A673 (cell line): ENCODE measurements around the gene SYT17. TPM values are rescaled to one million over a fixed set of nuclear protein-coding genes. Genes with fewer than 3 reads are reported as not detected.

ENCODE experiments used
- BruUV-seq: library from RNA; stranded (reverse); fragments of 400-500 nt; replicated peaks from 2 replicates; lab custom pipeline; 2021; lab: Mats Ljungman, UMichigan
- CTCF ChIA-PET: fragments of 300-600 bp; sonication (Branson Sonifier 250); formaldehyde crosslinking; loops from one replicate; lab custom pipeline; 2022; ENCODE audit warnings: antibody characterized with exemption; lab: Charles Lee
- POLR2A ChIA-PET: fragments of 300-600 bp; sonication (Branson Sonifier 250); formaldehyde crosslinking; loops from one replicate; lab custom pipeline; 2022; ENCODE audit warnings: antibody characterized with exemption; ENCODE audit not compliant: low non-redundant PET; lab: Charles Lee
- DNase-seq: peaks from one replicate; pipeline ENCODE4 v3.0.0-alpha.2; 2015; ENCODE audit warnings: low spot score
- H3K27ac ChIP-seq: fragments of 200-600 bp; sonication (generic); 2 replicates; pipeline ENCODE4 v1.5.1; 2016; ENCODE audit warnings: mixed run types, low read depth, mild to moderate bottlenecking, mixed read lengths, antibody characterized with exemption, low read length; ENCODE audit not compliant: poor library complexity, severe bottlenecking
- H3K27me3 ChIP-seq: fragments of 200-600 bp; sonication (generic); replicated peaks from 2 replicates; pipeline ENCODE4 v1.6.1; 2017; ENCODE audit warnings: mixed run types, low read depth, mild to moderate bottlenecking, mixed read lengths, antibody characterized with exemption, low read length; ENCODE audit not compliant: insufficient read depth, poor library complexity
- H3K36me3 ChIP-seq: fragments of 200-600 bp; sonication (generic); 2 replicates; pipeline ENCODE4 v1.6.1; 2016; ENCODE audit warnings: mixed run types, mild to moderate bottlenecking, mixed read lengths, antibody characterized with exemption, low read length; ENCODE audit not compliant: insufficient read depth, poor library complexity, severe bottlenecking
- H3K4me1 ChIP-seq: fragments of 200-600 bp; sonication (generic); 2 replicates; pipeline ENCODE4 v1.6.1; 2017; ENCODE audit warnings: mixed run types, mild to moderate bottlenecking, mixed read lengths, antibody characterized with exemption, low read length; ENCODE audit not compliant: insufficient read depth, poor library complexity, severe bottlenecking
- H3K4me3 ChIP-seq: fragments of 200-600 bp; sonication (generic); 2 replicates; pipeline ENCODE4 v1.5.1; 2016; ENCODE audit warnings: low read depth, mixed run types, mild to moderate bottlenecking, mixed read lengths, low read length; ENCODE audit not compliant: poor library complexity, severe bottlenecking
- H3K9me3 ChIP-seq: fragments of 200-600 bp; sonication (generic); 2 replicates; pipeline ENCODE4 v1.6.1; 2016; ENCODE audit warnings: mixed run types, low read depth, mild to moderate bottlenecking, mixed read lengths, antibody characterized with exemption, low read length; ENCODE audit not compliant: poor library complexity, severe bottlenecking
- CTCF ChIP-seq: fragments of 300-800, 200-600 bp; sonication (generic); conservative IDR thresholded peaks from 2 replicates; pipeline ENCODE4 v1.5.1; 2017; ENCODE audit warnings: low read depth, mild to moderate bottlenecking, antibody characterized with exemption, low read length, moderate library complexity, mixed read lengths
- EZH2 ChIP-seq: fragments of 200-600 bp; sonication (generic); IDR thresholded peaks from 2 replicates; pipeline ENCODE4 v1.6.1; 2017; ENCODE audit warnings: borderline replicate concordance, low read depth, mild to moderate bottlenecking, mixed read lengths, antibody characterized with exemption, low read length; ENCODE audit not compliant: poor library complexity, severe bottlenecking
- intact Hi-C: fragments of 100-400 bp; cut with micrococcal nuclease; formaldehyde crosslinking; loops from one replicate; pipeline ENCODE4 v1.10.0; 2022; ENCODE audit not compliant: unreplicated experiment
- total RNA-seq: library from RNA; stranded (reverse); gene quantifications from 2 replicates; pipeline ENCODE4 v1.2.3, GENCODE V29; 2021

The SYT17 gene
- total RNA-seq, 1 experiment from 2014 or later: 0.24 TPM

GRCh38 chr16:19130852-19131824 lies 36.9 kb upstream of the SYT17 start:
- Histone ChIP-seq H3K9me3 (peaks cover 3% of the 10 kb centered on the region), H3K36me3 (no peaks in the 10 kb centered on the region), H3K4me1 (peaks cover 63% of the 10 kb centered on the region), H3K4me3 (no peak overlapping the region), H3K27me3 (no peaks in the 10 kb centered on the region), H3K27ac (peak overlapping the region; percentile 90)
- BruUV-seq: no TSS peak
- CTCF ChIA-PET: interaction anchor here (0.6 to 1.2 kb wide), 3 partner anchors 36 to 49 kb away, joined by 3 to 7 read pairs (median 3); partner anchors contain the start of gene SYT17
- peak; percentile 99 for DNase-seq
- intact Hi-C loops: no loop called here
- POLR2A ChIA-PET: interaction anchor here (0.6 to 0.9 kb wide), 3 partner anchors 16 to 329 kb away, joined by 3 read pairs; no protein-coding TSS in a partner anchor
- no peak for TF ChIP-seq EZH2
- TF ChIP-seq CTCF: no peak

GRCh38 chr16:19131825-19132218 lies 36.2 kb upstream of the SYT17 start:
- intact Hi-C loops: no loop called here
- Histone ChIP-seq H3K27ac (peak overlapping the region; percentile 90), H3K27me3 (no peaks in the 10 kb centered on the region), H3K4me1 (peaks cover 70% of the 10 kb centered on the region), H3K9me3 (no peaks in the 10 kb centered on the region), H3K4me3 (no peak overlapping the region), H3K36me3 (no peaks in the 10 kb centered on the region)
- CTCF ChIA-PET: no interaction called here
- POLR2A ChIA-PET: no interaction called here
- no TSS peak for BruUV-seq
- TF ChIP-seq CTCF (no peak), EZH2 (no peak)
- no peak for DNase-seq

- Histone ChIP-seq H3K4me1 (peaks cover 74% of the 10 kb centered on the region), H3K27ac (peak overlapping the region; percentile 90), H3K9me3 (no peaks in the 10 kb centered on the region), H3K27me3 (no peaks in the 10 kb centered on the region), H3K4me3 (no peak overlapping the region), H3K36me3 (no peaks in the 10 kb centered on the region)
- no peak for TF ChIP-seq CTCF
- TF ChIP-seq EZH2: no peak
- CTCF ChIA-PET: no interaction called here
- no peak for DNase-seq
- POLR2A ChIA-PET: no interaction called here
- intact Hi-C loops: no loop called here
- BruUV-seq: no TSS peak
These were observed 35.8 kb upstream of the SYT17 start for GRCh38 chr16:19132255-19132654.
